HG03460 (cell line): ENCODE measurements around the gene PRSS35.
"Not testable (repeated sequence)": the region's sequence is repeated elsewhere in the genome, so short reads cannot be mapped to it uniquely, and the experiment has no call there.

ENCODE experiments used
- ATAC-seq: cut with Tn5 transposase; IDR thresholded peaks from one replicate; pipeline ENCODE4 v1.9.1; 2021; ENCODE audit not compliant: unreplicated experiment

The PRSS35 gene

GRCh38 chr6:83514866-83515466, 2.6 kb downstream of the PRSS35 start:
- no peak for ATAC-seq

DNA sequence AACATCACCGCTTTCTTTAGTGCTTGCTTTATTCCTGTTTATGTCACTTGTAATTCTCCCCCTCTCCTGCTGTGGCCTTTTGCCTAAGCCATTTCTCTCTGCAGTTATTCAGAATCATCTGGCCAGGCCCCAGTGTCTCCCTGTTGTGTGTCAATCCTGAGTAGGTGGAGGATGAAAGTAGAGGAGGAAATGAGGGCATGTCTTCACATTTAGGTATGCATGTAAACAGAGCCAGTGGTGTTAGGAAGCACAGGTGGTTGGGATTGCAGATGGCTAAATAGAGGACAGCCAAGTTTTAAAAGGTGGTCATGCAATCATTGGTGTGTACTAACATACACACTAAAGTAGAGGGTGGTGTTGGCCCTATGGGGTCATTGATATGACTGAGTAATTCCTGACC, 5.2 kb downstream of the PRSS35 start:
- ATAC-seq: no peak

DNA sequence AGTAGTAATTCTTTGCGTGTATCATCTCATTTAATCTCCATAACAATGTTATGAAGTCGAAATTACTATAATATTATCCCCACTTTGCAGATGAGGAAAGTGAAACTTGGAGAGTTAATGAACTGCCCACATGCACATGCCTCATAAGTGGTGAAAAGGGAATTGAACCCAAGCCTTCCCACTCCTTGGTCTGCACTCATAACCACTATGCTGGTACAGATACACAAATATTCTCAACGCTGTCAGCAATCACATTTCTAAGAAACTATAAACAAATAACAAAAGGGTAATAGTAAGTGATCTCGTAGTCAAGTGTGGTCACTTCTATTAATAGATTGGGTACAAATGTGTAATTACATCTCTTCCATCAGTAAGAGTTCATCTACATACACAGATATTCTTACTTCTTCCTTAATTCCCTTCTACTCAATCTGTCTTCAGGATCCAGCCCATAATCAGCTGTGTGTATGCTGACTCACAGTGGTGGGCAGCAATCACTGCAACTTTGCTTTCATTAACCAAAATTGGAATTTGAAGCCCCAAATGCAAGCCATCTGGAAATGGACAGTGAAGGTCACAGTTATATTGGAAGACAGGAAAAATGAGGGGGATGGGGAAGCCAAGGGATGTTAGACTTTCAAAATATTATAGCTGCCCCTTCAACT, 6.6 kb downstream of the PRSS35 start:
- ATAC-seq: no peak

- ATAC-seq: peak; percentile 80
Observed at GRCh38 chr6:83536034-83536646, 23.8 kb downstream of the PRSS35 start.

- no peak for ATAC-seq
Observed at GRCh38 chr6:83536647-83537589, 24.6 kb downstream of the PRSS35 start.

- ATAC-seq: no peak
Observed at GRCh38 chr6:83539678-83540077, 27.3 kb downstream of the PRSS35 start.

DNA sequence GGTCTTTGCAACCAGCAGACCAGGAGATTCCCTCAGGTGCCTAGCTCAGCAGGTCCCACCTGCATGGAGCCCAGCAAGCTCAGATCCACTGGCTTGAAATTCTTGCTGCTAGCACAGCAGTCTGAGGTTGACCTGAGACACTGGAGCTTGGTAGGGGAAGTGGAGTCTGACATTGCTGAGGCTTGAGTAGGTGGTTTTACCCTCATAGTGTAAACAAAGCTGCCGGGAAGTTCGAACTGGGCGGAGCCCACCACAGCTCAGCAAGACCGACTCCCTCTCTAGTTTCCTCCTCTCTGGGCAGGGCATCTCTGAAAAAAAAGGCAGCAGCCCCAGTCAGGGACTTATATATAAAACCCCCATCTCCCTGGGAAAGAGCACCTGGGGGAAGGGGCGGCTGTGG, 34.3 kb downstream of the PRSS35 start:
- ATAC-seq: no peak

- ATAC-seq: not testable (repeated sequence)
Observed at GRCh38 chr6:83550482-83550881, 38.1 kb downstream of the PRSS35 start.

GRCh38 chr6:83551748-83552147, 39.4 kb downstream of the PRSS35 start:
- ATAC-seq: not testable (repeated sequence)

GRCh38 chr6:83556871-83557270, 44.5 kb downstream of the PRSS35 start:
- ATAC-seq: no peak

DNA sequence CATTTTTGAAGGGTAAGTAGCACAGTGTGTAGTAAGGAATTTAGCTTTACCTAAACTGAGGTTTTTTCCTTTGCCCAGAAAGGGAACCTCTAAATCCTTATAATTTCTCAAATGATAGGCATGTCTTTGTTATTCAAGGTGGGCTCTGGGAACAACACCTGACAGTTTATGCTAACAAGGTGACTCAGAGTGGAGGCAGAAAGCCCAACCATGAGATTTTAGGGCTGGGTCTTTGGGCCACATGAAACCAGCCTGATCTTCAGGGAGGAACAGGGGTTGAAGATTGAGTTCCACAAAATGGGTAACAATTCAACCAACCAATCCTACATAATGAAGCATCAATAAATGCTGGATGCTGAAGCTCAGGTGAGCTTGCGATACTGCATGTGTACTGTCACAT, 46.6 kb downstream of the PRSS35 start:
- no peak for ATAC-seq

DNA sequence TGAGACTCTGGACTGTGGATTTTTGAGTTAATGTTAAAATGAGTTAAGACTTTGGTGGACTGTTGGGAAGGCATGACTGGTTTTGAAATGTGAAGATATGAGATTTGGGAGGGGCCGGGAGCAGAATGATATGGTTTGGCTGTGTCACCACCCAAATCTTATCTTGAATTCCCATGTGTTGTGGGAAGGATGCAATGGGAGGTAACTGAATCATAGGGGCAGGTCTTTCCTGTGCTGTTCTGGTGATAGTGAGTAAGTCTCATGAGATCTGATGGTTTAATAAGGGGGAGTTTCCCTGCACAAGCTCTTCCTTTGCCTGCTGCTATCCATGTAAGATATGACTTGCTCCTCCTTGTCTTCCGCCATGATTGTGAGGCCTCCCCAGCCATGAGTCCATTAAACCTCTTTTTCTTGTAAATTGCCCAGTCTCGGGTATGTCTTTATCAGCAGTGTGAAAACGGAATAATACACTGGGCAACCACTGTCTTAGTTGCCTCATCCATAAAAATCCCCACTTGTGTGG, 59.4 kb downstream of the PRSS35 start:
- not testable (repeated sequence) for ATAC-seq

GRCh38 chr6:83574783-83575182, 62.4 kb downstream of the PRSS35 start:
- ATAC-seq: no peak
